Omental fat pad (tissue), 4 donors: ENCODE results near the gene MEF2D. TPM values are rescaled to one million over a fixed set of nuclear protein-coding genes. Genes with fewer than 3 reads are reported as not detected.
A peak's percentile ranks its signal among the peaks of the same experiment; 100 is the strongest.

Experiments used
- ATAC-seq: fragments of 150-250 bp; one replicate; pipeline ENCODE4 v1.9.1; 2016; ENCODE audit warnings: mild to moderate bottlenecking, moderate library complexity; ENCODE audit not compliant: low FRiP score
- DNase-seq: peaks from one replicate; pipeline ENCODE4 v3.0.0-alpha.2; 2019; ENCODE audit warnings: low spot score
- CTCF ChIP-seq, 3 donors: fragments of 450-650 bp; IDR thresholded peaks; one replicate each; pipeline ENCODE4 v1.5.1; 2016 to 2017; ENCODE audit warnings: antibody characterized with exemption in 3 of 3, mild to moderate bottlenecking in 3 of 3, moderate library complexity in 2 of 3
- total RNA-seq, 4 donors: library from RNA; depleted of rRNA; stranded (reverse); fragments of >200 nt; gene quantifications; one replicate each; pipeline ENCODE4 v1.1.0, GENCODE V29; 2016

The MEF2D gene
- total RNA-seq, 4 donors from 2014 or later: 22.8 to 33.8 (median 28.1) TPM

- ATAC-seq (no peak), DNase-seq (no peak)
- TF ChIP-seq CTCF (IDR thresholded peaks at IDR 0.05): no peak
These were observed 1.9 kb upstream of the MEF2D start for GRCh38 chr1:156502391-156502893.

GRCh38 chr1:156500793-156501506, 375 bp upstream of the MEF2D start:
- no peak for TF ChIP-seq CTCF (IDR thresholded peaks at IDR 0.05)
- ATAC-seq (peak; percentile 82), DNase-seq (peak; percentile 87)

DNA sequence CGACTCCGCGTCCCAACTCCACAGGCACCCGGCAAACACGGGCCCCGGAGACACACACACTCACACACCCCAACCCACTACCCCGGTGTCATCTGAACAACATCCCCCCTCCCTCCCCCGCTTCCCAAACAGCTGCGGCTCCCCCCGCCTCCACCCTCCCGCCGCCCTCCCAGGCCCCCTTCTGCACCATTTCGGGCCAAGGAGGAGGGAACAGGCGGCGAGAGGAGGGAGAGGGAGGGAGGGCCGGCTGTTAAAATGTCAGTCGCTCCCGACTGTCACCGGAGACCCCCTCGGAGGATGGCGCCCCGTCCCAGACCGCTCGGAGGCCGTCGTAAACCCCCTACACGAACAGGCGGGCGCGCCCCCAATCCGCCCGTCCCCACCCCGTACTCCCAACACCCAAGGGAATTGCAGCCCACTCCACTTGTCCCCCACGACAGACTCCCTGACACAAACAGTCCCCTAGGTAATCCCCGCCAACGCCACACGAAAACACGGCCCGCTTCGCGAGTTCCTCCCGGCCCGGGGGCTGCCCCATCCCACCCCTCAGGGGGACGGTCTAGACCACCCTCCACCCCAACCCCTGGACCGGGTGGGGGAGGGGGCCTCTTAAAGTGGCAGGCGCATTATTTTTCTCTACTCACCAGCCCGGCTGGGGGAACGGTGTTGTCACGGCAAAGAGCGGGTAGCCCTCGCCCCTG, 583 bp downstream of the MEF2D start:
- TF ChIP-seq CTCF (IDR thresholded peaks at IDR 0.05): no peak
- no peak for ATAC-seq
- DNase-seq: no peak

DNA sequence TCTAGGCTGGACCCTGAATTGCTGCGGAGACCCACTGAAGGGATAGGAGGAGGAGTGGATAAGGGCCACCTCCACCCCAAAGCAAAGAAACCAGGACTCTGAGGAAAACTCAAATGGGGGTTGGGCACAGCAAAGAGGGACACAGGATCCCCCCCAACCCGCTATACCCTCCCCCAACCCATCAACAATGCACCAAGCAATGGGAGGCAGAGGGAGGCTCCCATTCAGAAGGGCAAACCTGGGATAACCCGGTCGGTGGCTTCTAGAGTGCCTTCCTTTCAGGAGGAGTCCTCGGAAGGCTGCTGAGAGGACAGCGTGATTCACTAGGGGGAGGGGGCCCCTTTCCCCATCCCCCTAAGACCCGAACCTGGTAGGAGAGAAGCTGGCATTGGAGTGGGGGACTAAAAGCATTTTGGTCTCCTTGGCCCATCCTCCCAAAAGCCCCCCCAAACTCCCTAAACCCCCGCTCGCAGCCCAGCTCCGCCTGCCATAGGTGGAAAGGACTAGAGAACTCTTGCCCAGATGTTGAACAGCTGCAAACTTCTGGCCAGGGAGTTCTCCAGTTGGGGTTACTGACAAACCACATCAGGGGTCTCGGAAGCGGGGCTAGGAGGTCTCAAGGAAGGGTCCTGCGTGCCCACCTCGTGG, 1.3 kb downstream of the MEF2D start:
- ATAC-seq (no peak), DNase-seq (no peak)
- TF ChIP-seq CTCF (IDR thresholded peaks at IDR 0.05): no peak

DNA sequence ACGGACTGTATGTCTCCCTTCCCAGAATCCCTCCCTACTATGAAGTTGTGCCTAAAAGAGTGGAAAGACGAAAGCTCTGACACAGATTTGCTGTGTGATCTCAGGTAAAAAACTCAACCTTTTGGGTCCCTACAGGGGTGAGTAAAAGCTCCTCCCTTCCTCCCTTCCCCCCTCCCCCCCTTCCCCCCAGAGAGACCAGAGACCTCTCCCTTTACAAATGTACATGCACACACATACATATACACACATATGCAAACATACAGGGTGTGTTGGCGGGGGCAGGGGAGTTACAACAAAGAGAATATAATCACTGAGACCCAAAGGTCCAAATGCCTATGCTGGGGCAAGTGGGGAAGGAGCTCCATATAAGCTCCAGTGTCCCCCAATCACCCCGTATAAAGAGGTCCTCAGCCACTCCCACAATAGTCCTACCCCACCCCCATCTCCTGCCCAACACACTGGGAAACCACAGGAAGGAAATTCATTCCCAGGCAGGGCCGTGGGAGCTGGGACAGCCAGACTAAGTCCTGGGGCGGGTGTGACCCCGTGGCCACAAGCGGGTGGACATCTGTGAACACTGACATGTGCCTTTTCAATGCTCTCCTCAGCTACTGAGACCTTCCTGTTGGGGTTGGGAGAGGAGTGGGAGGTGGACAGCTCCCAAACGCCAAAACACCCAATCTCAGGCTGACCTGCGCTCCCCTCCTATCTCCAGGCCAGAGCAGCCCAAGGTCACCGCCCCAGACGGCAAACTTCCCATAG, 2.0 kb downstream of the MEF2D start:
- DNase-seq (no peak), ATAC-seq (no peak)
- TF ChIP-seq CTCF (IDR thresholded peaks at IDR 0.05): no peak

GRCh38 chr1:156497743-156498431, 2.7 kb downstream of the MEF2D start:
- TF ChIP-seq CTCF (IDR thresholded peaks at IDR 0.05): no peak
- ATAC-seq: no peak
- DNase-seq: no peak
